Measurements from ENCODE around the gene PSKH1.

PSKH1 gene

DNA sequence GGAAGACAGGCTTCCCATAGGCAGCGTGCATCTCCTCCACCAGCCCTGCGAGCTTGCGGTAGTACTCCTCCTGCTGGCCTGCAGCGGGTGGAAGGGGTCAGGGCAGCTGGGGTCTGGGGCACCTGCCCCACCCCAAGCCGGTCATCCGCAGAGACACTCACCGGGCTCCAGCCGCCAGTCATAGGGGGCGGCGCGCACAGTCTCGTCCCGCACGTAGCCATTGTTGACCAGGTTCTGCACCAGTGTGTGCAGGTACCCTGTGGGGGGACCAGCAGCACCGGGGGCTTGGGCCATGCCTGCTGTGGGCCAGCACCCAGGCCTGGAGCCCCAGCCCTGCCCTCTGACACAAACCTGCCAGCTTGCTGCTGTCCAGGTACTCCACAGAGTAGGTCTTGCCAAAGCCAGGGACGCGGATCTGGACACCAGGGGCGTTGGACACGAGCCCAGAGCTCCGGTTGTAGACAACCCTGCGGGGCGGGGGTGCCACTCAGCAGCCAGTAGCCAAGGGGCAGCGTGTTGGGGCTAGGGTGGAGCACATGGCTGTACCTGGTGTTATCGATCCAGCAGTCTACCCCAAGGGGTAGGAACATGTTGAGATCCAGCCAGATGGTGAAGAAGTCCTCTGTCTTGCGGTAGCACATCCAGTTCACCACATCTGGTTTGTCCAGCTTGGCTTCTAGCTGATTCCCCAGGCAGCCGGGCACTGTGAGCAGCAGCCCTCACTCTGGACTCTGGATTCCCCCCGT lies 49.6 kb downstream of the PSKH1 start:
- no peak for DNase-seq

DNA sequence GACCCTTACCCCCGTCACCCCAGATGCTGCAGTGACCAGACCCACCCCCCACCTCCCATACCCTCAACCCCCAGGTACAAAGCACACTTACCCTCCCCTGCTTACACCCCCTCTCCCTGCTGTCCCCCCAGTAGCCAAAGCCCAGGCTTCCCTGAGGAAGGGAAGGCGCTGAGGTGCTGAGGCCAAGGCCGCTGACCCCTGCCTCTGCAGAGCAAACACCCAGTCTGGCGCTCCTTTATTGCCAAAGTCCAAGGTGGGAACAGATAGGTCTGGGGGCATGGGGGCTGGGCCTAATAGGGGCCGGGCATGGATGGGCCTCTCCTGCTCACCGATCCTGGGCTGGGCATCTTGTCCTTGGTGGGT lies 50.2 kb downstream of the PSKH1 start:
- no peak for DNase-seq

DNA sequence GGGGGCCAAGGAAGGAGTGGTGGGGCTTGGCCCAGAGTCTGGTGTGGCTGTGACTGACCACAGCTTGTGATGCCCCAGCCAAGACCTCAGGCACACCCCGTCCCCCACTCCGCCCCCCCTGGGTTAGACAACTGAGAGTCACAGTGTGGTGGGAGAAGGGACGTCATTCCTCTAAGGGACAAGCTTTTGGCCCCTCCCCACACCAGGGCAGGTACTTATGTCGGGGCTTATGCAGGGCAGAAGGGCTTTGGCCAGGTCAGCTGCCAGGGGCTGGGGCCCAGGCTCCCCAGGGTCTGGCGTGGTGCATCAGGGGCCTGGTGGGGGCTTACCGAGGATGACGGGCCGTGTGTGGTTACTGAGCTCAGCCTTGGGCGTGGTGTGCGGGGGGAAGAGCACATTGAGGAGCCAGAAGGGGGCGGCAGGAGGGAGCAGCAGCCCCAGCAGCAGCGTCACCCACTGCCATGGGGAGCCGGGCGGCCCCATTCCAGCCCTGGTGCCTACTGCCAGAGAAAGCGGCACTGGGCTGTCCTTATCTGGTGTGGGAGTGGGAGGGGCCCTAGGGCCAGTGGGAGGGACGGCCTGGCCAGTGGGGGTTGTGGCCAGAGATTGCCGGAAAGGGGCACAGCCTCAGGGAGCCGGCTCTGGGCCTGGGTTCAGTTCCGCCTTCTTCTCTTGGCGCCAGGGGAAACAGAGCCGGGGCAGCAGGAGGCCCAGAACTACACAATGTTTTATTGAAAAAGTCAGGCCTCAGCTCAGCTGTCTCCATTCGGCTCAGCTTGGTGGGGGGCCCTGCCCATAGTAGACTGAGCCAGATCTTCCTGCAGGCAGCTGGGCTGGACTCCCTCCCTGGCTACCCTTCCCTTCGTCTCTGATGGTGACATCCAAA lies 50.8 kb downstream of the PSKH1 start, which contains the start of gene LCAT:
Gene LCAT, minus strand, starts transcription at position 502 of the 886 bp plus-strand sequence. Its CDS starts 19 bp downstream, at position 483.
- DNase-seq = no peak

- no peak for DNase-seq
These were observed 51.8 kb downstream of the PSKH1 start for GRCh38 chr16:67944690-67945391.

GRCh38 chr16:67945392-67945933 lies 52.4 kb downstream of the PSKH1 start:
- no peak for DNase-seq

GRCh38 chr16:67946128-67946569 lies 53.1 kb downstream of the PSKH1 start:
- DNase-seq = no peak

GRCh38 chr16:67946966-67947558 lies 54.0 kb downstream of the PSKH1 start:
- DNase-seq = no peak

DNA sequence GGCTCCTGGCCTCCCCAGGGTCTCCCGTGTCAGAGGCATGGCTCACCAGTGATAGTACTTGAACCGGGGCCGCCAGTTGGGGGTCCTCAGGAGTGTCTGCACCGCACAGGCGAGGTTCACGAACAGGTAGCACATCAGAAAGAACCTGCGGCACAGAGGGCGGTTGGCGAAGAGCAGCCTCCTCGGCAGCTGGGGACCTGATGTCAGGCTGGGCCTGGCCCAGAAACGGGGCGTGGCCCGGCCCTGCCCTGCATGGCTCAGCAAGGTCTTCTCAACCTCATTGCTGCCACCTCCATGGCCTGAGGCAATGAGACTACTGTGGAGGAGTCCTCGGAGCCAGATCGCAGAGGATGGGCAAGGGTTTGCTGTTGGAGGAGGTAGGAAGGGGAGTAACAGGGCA lies 55.0 kb downstream of the PSKH1 start:
- no peak for DNase-seq

- no peak for DNase-seq
These were observed 56.6 kb downstream of the PSKH1 start for GRCh38 chr16:67949645-67950044.

GRCh38 chr16:67950335-67950843 lies 57.3 kb downstream of the PSKH1 start:
- DNase-seq = no peak

DNA sequence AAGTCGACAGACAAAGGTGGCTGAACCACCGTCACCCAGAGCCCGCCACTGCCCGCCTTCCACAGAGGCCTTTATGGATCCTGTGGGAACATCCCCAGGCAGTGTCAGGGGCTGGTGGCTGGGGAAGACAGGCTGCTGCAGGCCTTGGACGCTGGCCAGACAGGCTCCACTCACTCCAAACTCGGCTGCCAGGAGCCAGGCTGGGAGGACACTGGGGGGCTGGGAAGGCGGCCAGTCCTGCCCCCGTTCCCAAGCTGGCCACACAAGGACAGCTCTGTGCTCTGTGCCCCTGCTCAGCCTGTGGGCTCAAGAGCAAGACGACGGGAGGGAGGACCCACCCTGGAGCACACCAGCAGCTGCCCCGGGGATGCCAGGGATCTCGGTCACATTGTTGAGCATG lies 58.4 kb downstream of the PSKH1 start:
- DNase-seq = peak in 1 of 2 experiments; percentile 32

GRCh38 chr16:67953641-67954375 lies 60.8 kb downstream of the PSKH1 start:
- DNase-seq = no peak

- no peak for DNase-seq
These were observed 61.6 kb downstream of the PSKH1 start for GRCh38 chr16:67954421-67955196.

DNA sequence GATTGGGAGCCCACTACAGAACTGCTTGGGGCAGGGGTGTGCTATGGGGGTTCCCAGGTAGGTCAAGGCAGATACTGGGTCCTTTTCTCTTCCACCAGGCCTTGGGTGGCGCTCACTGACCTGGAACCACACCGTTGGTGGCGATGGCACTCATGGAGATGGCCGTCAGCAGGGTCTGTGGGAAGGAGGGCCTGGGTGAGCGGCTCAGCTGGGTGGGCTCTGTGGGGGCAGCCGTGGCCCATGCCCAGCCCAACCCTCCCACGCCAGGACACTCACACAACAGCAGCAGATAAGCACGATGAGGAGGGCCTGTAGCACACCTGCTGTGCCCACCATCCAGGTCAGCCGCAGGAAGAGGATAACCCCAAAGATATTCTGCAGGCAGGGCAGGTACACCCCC lies 64.6 kb downstream of the PSKH1 start:
- DNase-seq = no peak

DNA sequence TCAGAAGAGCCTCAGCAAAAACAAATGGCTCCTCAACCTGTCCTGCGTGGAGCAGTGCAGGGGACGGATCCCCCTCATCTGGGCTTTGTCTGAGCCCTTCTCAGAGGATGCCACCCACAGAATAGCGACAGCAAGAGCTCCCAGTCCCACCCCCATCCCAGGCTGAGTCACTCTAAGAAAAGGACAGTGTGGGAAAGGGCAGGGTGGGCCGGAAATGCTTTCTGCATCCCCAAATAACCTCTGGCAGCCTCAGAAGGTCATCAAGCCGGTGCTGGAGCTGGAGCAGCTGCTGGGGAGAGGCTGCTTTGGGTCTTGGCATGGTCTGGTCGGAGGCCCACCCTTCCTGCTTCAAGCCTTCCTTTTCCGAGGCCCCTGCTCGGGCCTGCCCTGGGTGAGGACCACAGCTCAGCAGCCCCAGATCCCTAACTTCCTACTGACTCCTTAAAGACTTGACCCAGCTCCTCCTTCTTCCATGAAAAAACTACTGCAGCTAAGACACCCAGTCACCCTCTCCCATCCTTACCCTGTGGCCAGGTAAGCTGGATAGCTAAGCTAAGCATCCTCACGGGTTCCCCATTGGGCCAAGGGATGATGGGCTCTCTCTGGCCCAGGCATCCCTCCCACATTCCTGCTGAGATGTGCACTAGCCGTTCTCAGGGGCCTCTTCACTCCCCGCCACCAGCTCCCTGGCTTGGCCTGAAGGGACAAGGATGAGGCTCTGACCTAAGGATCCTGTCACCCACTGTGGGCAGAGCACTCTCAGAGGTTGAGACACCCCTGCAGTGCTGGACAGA lies 66.7 kb downstream of the PSKH1 start:
- DNase-seq = no peak

GRCh38 chr16:67961551-67961957 lies 68.5 kb downstream of the PSKH1 start:
- DNase-seq = no peak

DNA sequence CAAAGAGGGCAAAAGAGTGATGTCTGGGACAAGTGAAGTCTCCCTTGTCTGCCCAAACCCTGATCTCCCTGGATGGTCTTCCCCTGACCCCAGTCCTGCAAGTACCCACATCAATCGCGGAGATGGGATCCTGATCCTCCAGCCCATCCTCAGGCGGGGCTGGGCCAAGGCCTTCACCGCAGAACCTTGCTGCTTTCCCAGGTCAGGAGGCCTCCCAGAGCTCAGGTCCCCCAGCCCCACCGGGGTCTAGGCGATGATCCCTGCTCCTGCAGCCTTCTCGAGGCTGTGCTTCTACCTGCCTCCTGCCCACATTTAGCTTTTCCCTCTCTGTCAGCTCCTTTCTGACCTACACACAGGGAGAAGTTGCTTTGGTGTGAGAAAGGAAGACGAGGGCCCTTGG lies 69.1 kb downstream of the PSKH1 start:
- no peak for DNase-seq

DNA sequence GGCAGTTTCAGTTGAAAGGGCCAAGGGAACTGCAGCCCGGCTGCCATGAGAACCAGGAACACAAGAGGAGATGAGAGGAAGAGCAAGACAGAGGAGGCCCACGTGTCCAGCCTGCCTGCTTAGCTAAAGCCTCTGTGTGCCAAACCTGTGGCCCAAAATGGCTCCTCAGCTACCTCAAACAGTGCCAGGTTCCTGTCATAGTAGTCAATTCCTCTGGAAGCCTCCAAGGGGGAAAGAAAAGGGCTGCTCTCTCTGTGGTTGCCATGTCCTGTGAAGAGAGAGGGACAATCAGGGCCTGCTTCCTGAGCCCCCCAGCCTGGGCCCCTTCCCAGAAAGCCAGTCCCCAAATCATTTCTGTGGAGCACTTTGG lies 70.2 kb downstream of the PSKH1 start:
- DNase-seq = no peak

GRCh38 chr16:67963662-67964321 lies 70.7 kb downstream of the PSKH1 start:
- no peak for DNase-seq

All from cerebellar nuclear complex (tissue), 1 donor.